ENCODE results near the gene TPO.
"Not testable (repeated sequence)": the region's sequence is repeated elsewhere in the genome, so short reads cannot be mapped to it uniquely, and the experiment has no call there.

TPO gene

DNA sequence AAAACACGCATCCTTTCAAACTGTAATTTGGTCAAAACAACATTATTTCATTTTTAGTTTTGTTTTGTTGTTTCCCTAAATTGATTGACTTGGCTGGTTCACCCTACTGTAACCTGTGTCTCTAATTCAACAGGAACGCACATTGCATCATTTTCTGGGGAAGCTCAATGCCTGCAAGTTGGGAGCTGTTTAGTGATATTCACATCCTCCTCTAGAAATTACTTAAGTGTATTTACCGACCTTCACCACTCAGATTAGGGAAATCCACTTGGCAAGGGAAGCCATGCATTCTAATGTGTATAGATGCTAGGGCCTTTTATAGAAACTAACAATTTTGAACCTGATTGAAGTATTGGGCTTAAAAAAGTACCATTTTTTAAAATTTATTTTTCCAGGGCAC is 7.3 kb upstream of the TPO start:
- DNase-seq, result no peak

DNA sequence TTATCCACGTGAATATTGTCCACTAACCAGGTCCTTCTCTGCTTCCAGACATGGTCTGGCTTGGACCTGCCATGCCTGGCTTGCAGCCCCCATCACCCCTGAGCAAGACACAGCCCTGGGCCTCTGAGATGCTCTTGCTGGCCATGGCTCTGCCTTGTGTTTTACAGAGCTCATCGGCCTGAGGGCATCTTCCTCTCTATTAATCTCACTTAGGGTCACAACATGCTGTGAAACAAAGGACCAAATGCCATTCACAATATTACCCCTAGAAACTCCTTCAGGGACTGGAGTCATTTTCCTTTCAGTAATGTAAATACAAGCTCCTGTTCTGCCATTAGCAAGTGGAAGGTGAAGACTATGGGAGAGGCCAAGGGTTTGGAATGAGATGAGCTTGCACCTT is 6.8 kb upstream of the TPO start:
- DNase-seq, result no peak

GRCh38 chr2:1407950-1408675 is 5.2 kb upstream of the TPO start:
- no peak for DNase-seq

GRCh38 chr2:1414121-1414520 is 858 bp downstream of the TPO start:
- no peak for DNase-seq

DNA sequence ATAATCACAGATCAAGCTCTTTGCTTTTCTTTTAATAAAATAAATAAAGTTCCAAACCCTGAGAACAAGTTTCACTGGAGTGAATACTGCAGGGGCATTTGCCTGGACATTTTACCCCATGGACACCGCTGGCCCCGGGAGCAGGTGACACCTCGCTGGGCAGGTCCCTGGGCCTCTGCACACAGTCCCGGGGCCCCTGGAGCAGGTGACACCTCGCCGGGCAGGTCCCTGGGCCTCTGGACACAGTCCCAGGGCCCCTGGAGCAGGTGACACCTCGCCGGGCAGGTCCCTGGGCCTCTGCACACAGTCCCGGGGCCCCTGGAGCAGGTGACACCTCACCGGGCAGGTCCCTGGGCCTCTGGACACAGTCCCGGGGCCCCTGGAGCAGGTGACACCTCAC is 1.6 kb downstream of the TPO start:
- DNase-seq, result not testable (repeated sequence)

DNA sequence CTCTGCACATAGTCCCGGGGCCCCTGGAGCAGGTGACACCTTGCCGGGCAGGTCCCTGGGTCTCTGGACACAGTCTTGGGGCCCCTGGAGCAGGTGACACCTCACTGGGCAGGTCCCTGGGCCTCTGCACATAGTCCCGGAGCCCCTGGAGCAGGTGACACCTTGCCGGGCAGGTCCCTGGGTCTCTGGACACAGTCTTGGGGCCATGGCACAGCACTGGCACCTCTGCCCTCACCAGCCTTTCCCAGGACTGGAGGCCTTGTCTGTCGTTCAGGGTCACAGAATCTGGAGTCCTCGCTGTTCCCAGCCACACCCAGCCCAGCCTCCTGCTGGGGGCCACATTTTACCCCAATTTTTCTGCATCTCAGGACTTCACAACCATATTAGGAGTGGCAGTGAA is 2.2 kb downstream of the TPO start:
- DNase-seq, result no peak

DNA sequence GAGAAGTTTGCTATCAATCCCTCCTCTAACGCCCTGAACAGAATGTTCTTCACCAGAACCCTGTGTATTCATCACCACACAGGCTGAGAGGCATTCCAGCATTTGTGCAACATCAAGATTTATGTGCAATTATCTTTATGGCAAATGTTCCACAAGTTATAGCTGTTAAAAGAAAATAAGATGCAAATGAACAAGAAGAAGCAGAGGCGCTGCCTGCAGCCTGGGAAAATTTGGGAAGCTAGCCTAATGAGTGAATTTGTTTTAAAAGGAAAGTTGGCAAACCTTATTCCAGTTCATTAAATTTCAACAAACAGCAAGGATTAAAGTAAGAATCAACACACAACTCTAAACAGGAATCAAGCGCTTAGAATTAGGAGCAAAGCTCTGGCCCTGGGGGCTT is 5.3 kb downstream of the TPO start:
- no peak for DNase-seq

GRCh38 chr2:1420746-1421480 is 7.7 kb downstream of the TPO start:
- DNase-seq, result no peak

DNA sequence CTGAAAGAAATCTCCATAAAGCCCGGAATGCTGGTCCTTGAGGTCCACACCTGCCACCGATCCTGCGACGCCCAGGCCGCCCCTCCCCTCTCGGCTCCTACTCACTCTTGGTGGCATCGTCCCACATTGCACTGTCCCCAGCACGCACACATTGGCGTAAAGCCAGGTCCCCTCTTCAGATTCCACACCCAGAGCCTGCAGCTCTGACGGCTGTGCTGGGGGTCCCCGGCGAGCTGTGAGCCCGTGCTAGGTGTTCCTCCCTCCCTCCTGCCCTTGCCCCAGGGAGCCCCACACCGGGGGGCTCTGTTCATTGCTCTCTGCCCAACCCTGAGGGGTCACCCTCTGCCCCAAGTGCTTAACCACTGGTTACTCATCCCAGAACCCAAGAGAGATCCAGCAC is 8.5 kb downstream of the TPO start:
- DNase-seq, result no peak

GRCh38 chr2:1422131-1422530 is 8.9 kb downstream of the TPO start:
- no peak for DNase-seq

DNA sequence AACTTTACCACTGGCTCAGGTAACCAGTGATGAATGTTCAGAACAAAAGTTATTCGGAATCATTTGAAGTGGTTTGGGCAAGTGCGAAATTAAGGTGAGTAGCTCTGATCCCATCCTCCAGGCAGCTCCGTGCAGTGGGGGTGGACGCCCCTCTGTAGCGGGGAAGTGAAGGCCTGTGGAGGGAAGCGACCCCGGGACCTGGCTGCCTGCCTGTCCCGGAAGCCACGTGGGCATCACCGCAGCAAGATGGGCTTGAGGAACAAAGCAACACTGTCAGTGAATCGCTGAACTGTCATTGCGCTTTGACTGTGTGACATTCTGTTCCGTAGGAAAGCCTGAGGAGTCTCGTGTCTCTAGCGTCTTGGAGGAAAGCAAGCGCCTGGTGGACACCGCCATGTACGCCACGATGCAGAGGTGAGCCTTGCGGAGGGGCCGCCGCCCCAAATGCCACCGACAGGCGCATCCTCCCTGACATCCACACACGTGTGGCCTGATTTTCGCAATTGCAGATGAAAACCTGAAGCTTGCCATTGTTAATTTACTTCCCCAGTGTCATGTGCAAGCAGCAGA is 9.5 kb downstream of the TPO start:
- no peak for DNase-seq

DNA sequence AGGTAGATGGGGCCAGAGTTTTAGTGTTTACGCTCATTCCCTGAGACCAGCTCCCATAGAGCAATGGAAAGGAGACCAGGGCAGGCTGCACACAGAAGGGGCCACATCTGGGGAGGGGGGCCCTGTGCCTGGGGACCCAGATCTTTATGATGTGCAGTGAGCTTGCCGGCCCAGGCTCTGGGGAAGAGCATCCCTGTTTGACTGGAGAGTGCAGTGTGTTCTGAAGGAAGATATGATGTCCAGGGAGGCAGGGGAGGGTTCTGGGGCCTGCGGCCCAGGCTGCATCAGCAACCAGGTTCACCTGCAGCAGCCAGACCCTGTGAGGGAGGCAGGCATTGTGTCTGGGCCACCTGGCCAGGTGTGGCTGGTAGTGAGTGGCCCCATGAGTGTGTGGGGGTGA is 13.8 kb downstream of the TPO start:
- no peak for DNase-seq

GRCh38 chr2:1429895-1430294 is 16.6 kb downstream of the TPO start:
- no peak for DNase-seq

GRCh38 chr2:1430491-1430890 is 17.2 kb downstream of the TPO start:
- DNase-seq, result no peak

DNA sequence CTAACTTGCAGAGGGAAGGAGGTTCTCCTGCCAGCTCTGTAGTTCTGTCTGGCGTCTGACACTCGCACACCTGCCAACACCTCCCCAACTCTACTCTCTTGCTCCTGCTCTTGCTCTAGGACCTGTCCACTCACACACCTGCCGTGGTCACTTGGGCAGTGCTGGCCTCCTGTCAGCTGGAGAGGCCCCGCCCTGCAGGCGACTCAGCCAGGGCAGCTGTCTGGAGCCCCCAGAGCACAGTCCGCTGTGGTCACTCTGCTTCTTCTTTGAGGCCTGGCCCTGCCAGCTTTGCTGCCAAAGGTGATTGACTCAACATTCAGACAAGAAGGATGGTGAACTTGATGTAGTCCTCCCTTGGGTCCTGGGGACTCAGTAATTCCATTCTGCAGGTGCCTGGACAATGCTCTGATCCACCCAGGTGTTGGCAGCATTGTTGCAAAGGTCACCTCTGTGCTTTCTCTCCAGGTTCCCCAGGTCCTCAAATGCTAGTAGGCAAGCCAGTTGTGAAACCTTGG is 18.7 kb downstream of the TPO start:
- DNase-seq, result no peak

DNA sequence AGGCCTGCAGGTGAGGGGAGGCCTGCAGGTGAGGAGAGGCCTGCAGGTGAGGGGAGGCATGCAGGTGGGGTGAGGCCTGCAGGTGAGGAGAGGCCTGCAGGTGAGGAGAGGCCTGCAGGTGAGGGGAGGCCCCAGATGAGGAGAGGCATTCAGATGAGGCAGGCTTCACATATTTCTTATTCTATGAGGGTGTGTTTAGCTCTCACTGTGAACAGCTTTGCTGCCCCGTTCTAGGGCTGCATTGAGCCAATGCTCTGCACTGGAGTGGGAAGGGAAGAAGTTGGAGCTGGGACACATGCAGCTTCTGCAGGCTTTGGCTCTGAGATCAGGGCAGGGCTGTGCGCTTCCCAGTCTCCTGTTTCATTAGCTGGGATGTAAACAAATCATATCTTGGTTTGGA is 19.5 kb downstream of the TPO start:
- no peak for DNase-seq

GRCh38 chr2:1436369-1436768 is 23.1 kb downstream of the TPO start:
- DNase-seq, result no peak

DNA sequence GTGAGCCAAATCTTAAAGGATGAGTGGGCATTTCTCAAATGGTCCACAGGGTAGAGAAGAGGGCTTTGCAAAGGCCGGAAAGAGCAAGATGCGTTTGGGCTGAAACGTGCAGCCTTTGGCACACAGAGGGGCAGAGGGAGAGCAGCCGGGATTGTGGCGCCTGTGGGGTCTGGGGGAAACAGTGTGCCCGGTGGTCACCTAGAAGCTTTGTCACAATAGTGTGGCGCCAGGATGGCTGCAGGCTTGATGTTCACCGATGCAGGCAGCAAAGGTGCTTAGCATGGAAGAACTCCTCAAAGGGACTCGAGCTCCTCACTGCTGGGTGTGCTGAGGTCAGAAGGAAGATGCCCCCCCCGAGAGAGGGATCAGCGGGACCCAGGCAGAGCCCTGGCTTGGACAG is 23.8 kb downstream of the TPO start:
- DNase-seq, result no peak

DNA sequence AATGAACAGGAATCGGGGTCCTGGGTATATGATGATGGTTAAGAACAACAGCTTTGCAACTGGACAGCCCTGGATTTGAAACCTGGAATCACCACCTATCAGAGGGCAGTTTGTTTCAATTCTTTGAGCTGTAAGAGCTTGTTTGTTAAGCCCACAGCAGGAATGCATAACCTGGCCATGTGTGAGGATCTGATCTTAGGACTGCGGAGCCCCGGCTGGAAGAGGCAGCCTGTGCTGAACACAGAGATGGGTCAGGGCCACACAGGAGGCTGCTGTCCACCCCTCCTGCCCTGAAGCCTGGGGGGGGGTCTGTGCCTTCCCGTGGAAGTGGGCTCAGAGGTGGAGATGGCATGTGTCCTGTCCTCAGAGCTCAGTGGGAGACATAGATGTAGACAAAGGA is 24.3 kb downstream of the TPO start:
- no peak for DNase-seq

- no peak for DNase-seq
These were observed 25.7 kb downstream of the TPO start for GRCh38 chr2:1438972-1439371.

DNA sequence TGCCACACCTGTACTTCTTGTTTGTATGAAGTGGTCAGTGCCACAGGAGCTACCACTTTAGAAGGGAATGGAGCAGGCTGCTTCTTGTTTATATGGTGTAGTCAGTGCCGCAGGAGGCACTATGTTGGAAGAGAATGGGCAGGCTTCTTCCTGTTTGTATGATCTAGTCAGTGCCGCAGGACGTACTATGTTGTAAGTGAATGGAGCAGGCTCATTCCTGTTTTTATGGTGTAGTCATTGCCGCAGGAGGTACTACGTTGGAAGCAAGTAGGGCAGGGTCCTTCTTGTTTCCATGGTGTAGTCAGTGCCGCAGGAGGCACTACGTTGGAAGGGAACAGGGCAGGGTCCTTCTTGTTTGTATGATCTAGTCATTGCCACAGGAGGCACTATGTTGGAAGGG is 27.3 kb downstream of the TPO start:
- DNase-seq, result no peak

- DNase-seq, result no peak
These were observed 33.0 kb downstream of the TPO start for GRCh38 chr2:1446301-1446700.

DNA sequence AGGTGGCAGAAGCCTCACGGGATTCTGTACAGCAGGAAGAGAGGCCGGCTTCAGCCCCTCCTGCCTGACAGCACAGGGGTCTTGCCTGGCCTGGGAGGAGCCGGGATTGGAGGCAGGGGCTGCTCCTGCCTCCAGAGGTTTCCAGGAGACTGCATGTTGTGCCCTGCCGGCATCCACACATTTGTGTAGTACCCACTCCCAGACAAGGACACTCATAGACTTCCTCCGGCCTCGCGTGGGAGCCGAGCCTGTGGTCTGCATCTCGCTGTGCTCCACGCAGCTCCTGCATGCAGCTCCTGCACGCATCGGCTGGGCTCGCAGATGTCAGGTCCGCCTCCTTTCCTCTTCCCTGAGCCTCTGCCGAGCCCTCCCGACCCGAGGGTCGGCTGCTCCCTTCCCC is 34.7 kb downstream of the TPO start:
- no peak for DNase-seq

DNA sequence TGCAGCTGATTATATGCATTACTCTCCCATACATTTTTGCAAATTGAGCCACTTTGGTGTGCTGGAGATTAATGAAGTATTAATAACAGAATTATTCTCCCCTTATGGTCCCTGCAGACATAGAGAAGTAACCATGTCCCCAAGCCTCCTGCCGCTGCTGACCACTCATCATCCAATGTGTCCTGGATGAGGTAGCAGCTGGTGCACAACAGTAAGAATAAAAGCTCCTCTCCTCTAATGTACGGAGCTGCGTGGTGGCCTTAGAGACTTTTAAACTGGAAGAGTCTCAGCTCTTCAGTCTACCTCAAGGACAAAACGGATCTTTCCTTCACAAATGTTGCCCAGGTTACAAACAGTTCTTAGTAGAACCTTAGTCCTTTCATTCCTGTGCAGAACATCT is 37.7 kb downstream of the TPO start:
- DNase-seq, result no peak
